Pancreas (tissue), 10 donors: Measurements from ENCODE around the gene REXO4. TPM values are rescaled to one million over a fixed set of nuclear protein-coding genes. Genes with fewer than 3 reads are reported as not detected.

ENCODE experiments used
- ATAC-seq, 4 donors: fragments of 200-7000 bp; cut with Tn5 transposase; one replicate each; pipeline versions ENCODE4 v1.8.0 to v1.9.1; 2020; ENCODE audit warnings: mild to moderate bottlenecking in 4 of 4, moderate library complexity in 4 of 4
- DNase-seq, 6 donors: peaks; one replicate each; pipeline ENCODE4 v3.0.0-alpha.2; 2020
- FAIRE-seq: peaks from 2 replicates; lab custom pipeline; 2012; peaks lifted over from hg19 to GRCh38; lab: Jason Lieb, UNC
- H3K27ac ChIP-seq, 4 donors: fragments of 200-600 bp; sonication (generic); 1 replicate in 3 of 4; 2 replicates in 1 of 4; pipeline versions ENCODE4 v1.5.0 to v1.8.0; 2020
- H3K27me3 ChIP-seq, 4 donors: fragments of 200-600 bp; one replicate each; pipeline ENCODE4 v1.8.0; 2021
- H3K36me3 ChIP-seq, 3 donors: fragments of 200-600 bp; sonication (generic) in 1 of 3; one replicate each; pipeline versions ENCODE4 v1.5.0 to v1.8.0; 2020 to 2021
- H3K4me1 ChIP-seq, 3 donors: fragments of 200-600 bp; one replicate each; pipeline ENCODE4 v1.8.0; 2021
- H3K4me3 ChIP-seq, 4 donors: fragments of 200-600 bp; sonication (generic) in 2 of 4; one replicate each; pipeline versions ENCODE4 v1.5.0 to v1.8.0; 2020 to 2021
- H3K9me3 ChIP-seq, 4 donors: fragments of 200-600 bp; one replicate each; pipeline ENCODE4 v1.8.0; 2021
- CTCF ChIP-seq, 4 donors: fragments of 200-600 bp; sonication (generic) in 3 of 4; IDR thresholded peaks; one replicate each; pipeline versions ENCODE4 v1.5.0 to v1.8.0; 2021; ENCODE audit warnings: antibody characterized with exemption in 4 of 4
- WGBS, 2 donors: extraction: QIAGEN DNeasy Blood & Tissue Kit; methylation state at CpG; one replicate each; pipeline ENCODE4 v1.1.7; 2013; 5-methylcytosine and 5-hydroxymethylcytosine counted together
- intact Hi-C, 3 donors: fragments of 100-400 bp; cut with DNase I; formaldehyde crosslinking; loops; one replicate each; pipeline versions ENCODE4 v1.11.1 to v1.14.2; 2022
- polyA plus RNA-seq, 2 donors: library from polyadenylated mRNA; stranded (reverse); fragments of 200-250 nt; gene quantifications; one replicate each; pipeline ENCODE4 v1.2.3, GENCODE V29; 2013
- total RNA-seq, 6 donors: library from RNA; stranded (reverse); fragmentation: NEBNext Ultra II Directional in 4 of 6; extraction: Animal tissue kit (Norgen Biotek cat#: 25700) in 4 of 6; gene quantifications; one replicate each; pipeline versions ENCODE4 v1.2.1 to v1.2.4, GENCODE V29; 2021 to 2023
- donor health status: healthy with polysubstance abuse.
- donor health status: DM: no; HTN: no; CAD: no; lungs with moderate emphysema.
- donor health status: DM: no; HTN: no; CAD: no.
- donor health status: control.
- donor health status: control.
- donor health status: Bipolar disorder and iron deficiency.
- donor health status: DM: yes; HTN: yes; CAD: no.
- donor health status: DM: no; HTN: no; CAD: no.
- donor health status: DM: no; HTN: no; CAD: no.
- donor health status: DM: yes; HTN: yes; CAD: no.

REXO4 gene
- total and polyA plus RNA-seq, 8 donors, result 10.0 to 16.3 (median 13.1) TPM

GRCh38 chr9:133374612-133375115 lies 43.1 kb downstream of the REXO4 start:
- TF ChIP-seq CTCF (IDR thresholded peaks at IDR 0.05), result no peak
- no peak for DNase-seq
- no peak for FAIRE-seq
- Histone ChIP-seq H3K27ac (peak overlapping the region; percentile 93 to 98 (median 95)), H3K27me3 (no peaks in the 10 kb centered on the region), H3K36me3 (no peaks in the 10 kb centered on the region), H3K4me1 (peaks cover 29 to 54% (median 33%) of the 10 kb centered on the region in 3 donors), H3K4me3 (peak overlapping the region; percentile 75 to 100 (median 98)), H3K9me3 (no peaks in the 10 kb centered on the region)
- intact Hi-C loops, result no loop called here
- 6 to 8% methylated on average over 12 of the region's 12 CpGs for WGBS, 2 donors
- ATAC-seq, result no peak

GRCh38 chr9:133372144-133372543 lies 45.7 kb downstream of the REXO4 start:
- Histone ChIP-seq H3K4me3 (no peak overlapping the region), H3K36me3 (peaks cover 0 to 3% (median under 1%) of the 10 kb centered on the region in 3 donors), H3K9me3 (no peaks in the 10 kb centered on the region), H3K27ac (peak overlapping the region in 1 of 4 donors; percentile 33), H3K27me3 (no peaks in the 10 kb centered on the region), H3K4me1 (peaks cover 52 to 74% (median 56%) of the 10 kb centered on the region in 3 donors)
- ATAC-seq (no peak), FAIRE-seq (no peak), DNase-seq (peak in 1 of 6 donors; percentile 18)
- 52 to 63% methylated on average over 7 of the region's 7 CpGs for WGBS, 2 donors
- intact Hi-C loops, result no loop called here
- TF ChIP-seq CTCF (IDR thresholded peaks at IDR 0.05), result no peak

- H3K4me3 ChIP-seq, result peak overlapping the region in 1 of 4 donors; percentile 17
- H3K36me3 ChIP-seq, result peaks cover 0 to 11% (median 9%) of the 10 kb centered on the region in 3 donors
- no peak for TF ChIP-seq CTCF (IDR thresholded peaks at IDR 0.05)
- FAIRE-seq (no peak), ATAC-seq (no peak), DNase-seq (peak in 1 of 6 donors; percentile 14)
- intact Hi-C loops, result no loop called here
- peaks cover 52 to 69% (median 56%) of the 10 kb centered on the region in 3 donors for H3K4me1 ChIP-seq
- peak overlapping the region in 1 of 4 donors; percentile 50 for H3K27ac ChIP-seq
- H3K9me3 ChIP-seq, result no peaks in the 10 kb centered on the region
- 33 to 45% methylated on average over 12 of the region's 12 CpGs for WGBS, 2 donors
- no peaks in the 10 kb centered on the region for H3K27me3 ChIP-seq
Measured at GRCh38 chr9:133371261-133371711, 46.5 kb downstream of the REXO4 start.

- intact Hi-C loops, result no loop called here
- 32% methylated on average over 9 of the region's 9 CpGs for WGBS, 2 donors
- peaks cover 0 to 17% (median 15%) of the 10 kb centered on the region in 3 donors for H3K36me3 ChIP-seq
- H3K4me1 ChIP-seq, result peaks cover 52 to 69% (median 56%) of the 10 kb centered on the region in 3 donors
- no peaks in the 10 kb centered on the region for H3K9me3 ChIP-seq
- no peak for FAIRE-seq
- H3K4me3 ChIP-seq, result peak overlapping the region in 1 of 4 donors; percentile 17
- peak; percentile 2 to 35 (median 21) for ATAC-seq
- no peak for TF ChIP-seq CTCF (IDR thresholded peaks at IDR 0.05)
- H3K27ac ChIP-seq, result peak overlapping the region in 1 of 4 donors; percentile 50
- peak in 2 of 6 donors; percentile 40 to 61 for DNase-seq
- H3K27me3 ChIP-seq, result no peaks in the 10 kb centered on the region
Measured at GRCh38 chr9:133370685-133371084, 47.1 kb downstream of the REXO4 start.

- no peak for DNase-seq
- H3K4me3 ChIP-seq, result no peak overlapping the region
- H3K36me3 ChIP-seq, result peaks cover 0 to 24% (median 21%) of the 10 kb centered on the region in 3 donors
- no peaks in the 10 kb centered on the region for H3K27me3 ChIP-seq
- 69 to 72% methylated on average over 7 of the region's 7 CpGs for WGBS, 2 donors
- intact Hi-C loops, result no loop called here
- H3K9me3 ChIP-seq, result no peaks in the 10 kb centered on the region
- no peak for TF ChIP-seq CTCF (IDR thresholded peaks at IDR 0.05)
- FAIRE-seq, result no peak
- H3K27ac ChIP-seq, result peak overlapping the region in 1 of 4 donors; percentile 28
- H3K4me1 ChIP-seq, result peaks cover 52 to 72% (median 56%) of the 10 kb centered on the region in 3 donors
- no peak for ATAC-seq
Measured at GRCh38 chr9:133369933-133370332, 47.9 kb downstream of the REXO4 start.
